Stomach (tissue), 4 donors: ENCODE measurements around the gene PRKCE.

Experiments
- POLR2A ChIP-seq, 4 donors: fragments of 450-650 bp; IDR thresholded peaks; one replicate each; pipeline ENCODE4 v1.6.1; 2016; ENCODE audit warnings: antibody characterized with exemption in 4 of 4, control low read depth in 2 of 4, mild to moderate bottlenecking in 1 of 4, moderate library complexity in 1 of 4
- TF ChIP-seq, protein P1 (sequence below), 7 experiments: fragments of 450-650 bp in 4 of 7; fragments of 200-600 bp in 3 of 7; sonication (generic) in 3 of 7; IDR thresholded peaks; one replicate each; pipeline ENCODE4 v1.5.1; 2016 to 2019; ENCODE audit warnings: antibody characterized with exemption in 7 of 7, control low read depth in 2 of 7, mild to moderate bottlenecking in 1 of 7

DNA sequence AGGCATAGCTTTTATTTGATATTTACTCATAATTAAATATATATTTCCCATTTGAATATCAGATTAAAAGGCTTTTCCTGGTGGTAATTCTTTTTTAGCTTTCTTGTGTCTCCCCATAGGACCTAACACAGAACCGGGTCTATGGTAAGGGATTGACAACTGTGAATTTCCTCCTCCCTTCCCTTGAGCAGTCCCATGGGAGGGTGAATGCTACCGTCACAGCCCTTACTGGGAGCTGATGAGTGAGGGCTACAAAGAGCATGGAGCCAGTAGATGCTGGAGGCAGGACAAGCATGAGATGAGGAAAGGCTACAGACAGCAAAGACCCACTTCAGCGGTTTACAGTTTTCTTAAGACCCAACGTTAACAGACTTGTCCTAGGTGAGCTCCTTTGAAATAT, 475.1 kb downstream of the PRKCE start:
- TF ChIP-seq, protein P1, sequence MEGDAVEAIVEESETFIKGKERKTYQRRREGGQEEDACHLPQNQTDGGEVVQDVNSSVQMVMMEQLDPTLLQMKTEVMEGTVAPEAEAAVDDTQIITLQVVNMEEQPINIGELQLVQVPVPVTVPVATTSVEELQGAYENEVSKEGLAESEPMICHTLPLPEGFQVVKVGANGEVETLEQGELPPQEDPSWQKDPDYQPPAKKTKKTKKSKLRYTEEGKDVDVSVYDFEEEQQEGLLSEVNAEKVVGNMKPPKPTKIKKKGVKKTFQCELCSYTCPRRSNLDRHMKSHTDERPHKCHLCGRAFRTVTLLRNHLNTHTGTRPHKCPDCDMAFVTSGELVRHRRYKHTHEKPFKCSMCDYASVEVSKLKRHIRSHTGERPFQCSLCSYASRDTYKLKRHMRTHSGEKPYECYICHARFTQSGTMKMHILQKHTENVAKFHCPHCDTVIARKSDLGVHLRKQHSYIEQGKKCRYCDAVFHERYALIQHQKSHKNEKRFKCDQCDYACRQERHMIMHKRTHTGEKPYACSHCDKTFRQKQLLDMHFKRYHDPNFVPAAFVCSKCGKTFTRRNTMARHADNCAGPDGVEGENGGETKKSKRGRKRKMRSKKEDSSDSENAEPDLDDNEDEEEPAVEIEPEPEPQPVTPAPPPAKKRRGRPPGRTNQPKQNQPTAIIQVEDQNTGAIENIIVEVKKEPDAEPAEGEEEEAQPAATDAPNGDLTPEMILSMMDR (IDR thresholded peaks at IDR 0.05) = no peak
- TF ChIP-seq POLR2A (IDR thresholded peaks at IDR 0.05) = no peak
